Endothelial cell of umbilical vein (primary cell): ENCODE measurements around the gene CEP68. TPM values are rescaled to one million over a fixed set of nuclear protein-coding genes. Genes with fewer than 3 reads are reported as not detected.
"Not testable (repeated sequence)": the region's sequence is repeated elsewhere in the genome, so short reads cannot be mapped to it uniquely, and the experiment has no call there.

ENCODE experiments used
- BruUV-seq: library from RNA; stranded (reverse); fragments of 400-500 nt; replicated peaks from 2 replicates; lab custom pipeline; 2021; lab: Mats Ljungman, UMichigan
- CTCF ChIA-PET: fragments of 300-600, 350-600 bp; sonication (Branson Sonifier 250); formaldehyde crosslinking; loops from one replicate; lab custom pipeline; 2021; ENCODE audit warnings: antibody characterized with exemption, inconsistent platforms; lab: Charles Lee
- POLR2A ChIA-PET: fragments of 300-600, 350-600 bp; sonication (Branson Sonifier 250); formaldehyde crosslinking; loops from one replicate; lab custom pipeline; 2021; ENCODE audit warnings: antibody characterized with exemption, inconsistent platforms; lab: Charles Lee
- DNase-seq: peaks from one replicate; pipeline ENCODE4 v3.0.0-alpha.2; 2011; ENCODE audit warnings: low read depth, low spot score
- FAIRE-seq: peaks from 2 replicates; lab custom pipeline; 2011; peaks lifted over from hg19 to GRCh38; lab: Jason Lieb, UNC
- H2AFZ ChIP-seq: 2 replicates; pipeline ENCODE4 v1.6.0; 2012; ENCODE audit warnings: low read depth, low read length, control low read depth, inconsistent platforms
- H3K27ac ChIP-seq: 2 replicates; pipeline ENCODE4 v1.5.1; 2011; ENCODE audit warnings: low read depth, mild to moderate bottlenecking, control low read depth, low read length, moderate library complexity; ENCODE audit not compliant: insufficient read depth
- H3K27me3 ChIP-seq, 2 experiments: 2 replicates each; pipeline versions ENCODE4 v1.6.0 to v1.6.1; 2011; ENCODE audit warnings: low read length in 2 of 2, mixed read lengths in 1 of 2; ENCODE audit not compliant: control insufficient read depth in 2 of 2, insufficient read depth in 2 of 2
- H3K36me3 ChIP-seq, 2 experiments: 2 replicates in 1 of 2; 3 replicates in 1 of 2; pipeline ENCODE4 v1.5.1; 2011; ENCODE audit warnings: low read length in 2 of 2, mild to moderate bottlenecking in 1 of 2, moderate library complexity in 1 of 2; ENCODE audit not compliant: control insufficient read depth in 2 of 2, insufficient read depth in 2 of 2; ENCODE audit errors: extremely low read depth in 1 of 2
- H3K4me1 ChIP-seq: 3 replicates; pipeline ENCODE4 v1.5.1; 2011; ENCODE audit warnings: mild to moderate bottlenecking, low read length; ENCODE audit not compliant: control insufficient read depth, insufficient read depth; ENCODE audit errors: extremely low read depth
- H3K4me2 ChIP-seq: 2 replicates; pipeline ENCODE4 v1.6.1; 2011; ENCODE audit warnings: low read length, control low read depth, mixed read lengths; ENCODE audit not compliant: insufficient read depth
- H3K4me3 ChIP-seq, 3 experiments: fragments of 200-600 bp in 1 of 3; sonication (generic), shearing (Covaris generic) in 1 of 3; replicated peaks in 1 of 3; 2 replicates each; pipeline ENCODE4 v1.5.1; 2011 to 2016; ENCODE audit warnings: control low read depth in 3 of 3, low read length in 3 of 3, mild to moderate bottlenecking in 2 of 3, inconsistent platforms in 1 of 3, low read depth in 1 of 3, moderate library complexity in 1 of 3; ENCODE audit not compliant: insufficient read depth in 1 of 3
- H3K79me2 ChIP-seq: 2 replicates; pipeline ENCODE4 v1.6.0; 2012; ENCODE audit warnings: low read length, inconsistent platforms; ENCODE audit not compliant: control insufficient read depth, insufficient read depth
- H3K9ac ChIP-seq: replicated peaks from 2 replicates; pipeline ENCODE3; 2011; ENCODE audit warnings: low read length, control low read depth; ENCODE audit not compliant: insufficient read depth; ENCODE audit errors: extremely low read depth
- H3K9me1 ChIP-seq: replicated peaks from 3 replicates; pipeline ENCODE4 v1.6.0; 2011; ENCODE audit warnings: mild to moderate bottlenecking, low read length; ENCODE audit not compliant: control insufficient read depth, insufficient read depth; ENCODE audit errors: extremely low read depth
- H3K9me3 ChIP-seq: replicated peaks from 2 replicates; pipeline ENCODE4 v1.5.1; 2012; ENCODE audit warnings: low read length, inconsistent platforms; ENCODE audit not compliant: control insufficient read depth, insufficient read depth
- H4K20me1 ChIP-seq: replicated peaks from 2 replicates; pipeline ENCODE3; 2011; ENCODE audit warnings: mild to moderate bottlenecking, low read length; ENCODE audit not compliant: control insufficient read depth, insufficient read depth; ENCODE audit errors: extremely low read depth
- EZH2 ChIP-seq: IDR thresholded peaks from 2 replicates; pipeline ENCODE4 v1.6.1; 2012; ENCODE audit warnings: borderline replicate concordance, low read depth, mild to moderate bottlenecking, moderate library complexity, low read length, inconsistent platforms; ENCODE audit not compliant: severe bottlenecking
- FOS ChIP-seq: IDR thresholded peaks from 2 replicates; pipeline ENCODE4 v1.6.1; 2011; ENCODE audit warnings: mild to moderate bottlenecking, low read length, moderate library complexity, borderline replicate concordance; ENCODE audit not compliant: insufficient read depth
- GATA2 ChIP-seq: IDR thresholded peaks from 2 replicates; pipeline ENCODE4 v1.7.0; 2011; ENCODE audit warnings: low read depth, mild to moderate bottlenecking, moderate library complexity, mixed read lengths, low read length; ENCODE audit not compliant: insufficient read length, insufficient read depth
- JUN ChIP-seq: IDR thresholded peaks from 2 replicates; pipeline ENCODE4 v1.6.1; 2011; ENCODE audit warnings: borderline replicate concordance, low read depth; ENCODE audit not compliant: insufficient read length, insufficient read depth
- MYC ChIP-seq: IDR thresholded peaks from one replicate; pipeline ENCODE4 v1.6.1; 2011; ENCODE audit warnings: mild to moderate bottlenecking, low read depth, low read length
- POLR2A ChIP-seq: IDR thresholded peaks from 2 replicates; pipeline ENCODE4 v1.6.1; 2012; ENCODE audit warnings: low read depth, mild to moderate bottlenecking, control low read depth, low read length
- POLR2AphosphoS5 ChIP-seq: IDR thresholded peaks from 2 replicates; pipeline ENCODE4 v1.6.1; 2012; ENCODE audit warnings: low read depth, mild to moderate bottlenecking, control low read depth, low read length, moderate library complexity; ENCODE audit not compliant: insufficient read depth
- dilution Hi-C: fragments of 300-500 bp; cut with MboI; formaldehyde crosslinking; loops from one replicate; pipeline ENCODE4 v1.15.0; 2019; ENCODE audit warnings: low sequenced_read_pairs; ENCODE audit not compliant: extremely low pct_ligation_motif_present
- intact Hi-C: fragments of 100-400 bp; cut with micrococcal nuclease; formaldehyde crosslinking; loops from one replicate; pipeline ENCODE4 v1.10.0; 2022
- polyA plus RNA-seq, 4 experiments: library from polyadenylated mRNA; depleted of rRNA in 3 of 4; stranded (reverse) in 3 of 4; unstranded in 1 of 4; fragments of >200 nt; gene quantifications; 2 replicates each; pipeline versions ENCODE4 v1.2.1 to v1.2.3, GENCODE V29; 2011 to 2012; ENCODE audit warnings: missing spikeins in 1 of 4
- total RNA-seq: library from RNA; stranded (reverse); gene quantifications from 2 replicates; pipeline ENCODE4 v1.2.3, GENCODE V29; 2021
- TF ChIP-seq, protein P1 (sequence below), 2 donors: IDR thresholded peaks; 1 replicate in 1 of 2; 2 replicates in 1 of 2; pipeline ENCODE4 v1.5.1; 2011; ENCODE audit warnings: low read length in 2 of 2, mild to moderate bottlenecking in 2 of 2, moderate library complexity in 2 of 2, control low read depth in 1 of 2, inconsistent platforms in 1 of 2, low read depth in 1 of 2; ENCODE audit not compliant: insufficient read depth in 1 of 2; ENCODE audit errors: extremely low read depth in 1 of 2
- TF ChIP-seq, protein P2 (sequence below): IDR thresholded peaks from 2 replicates; pipeline ENCODE4 v1.6.1; 2011; ENCODE audit not compliant: insufficient read depth, insufficient read length

The CEP68 gene
- total and polyA plus RNA-seq, 2 donors (not counting 3 experiments of a cell fraction or from before 2014, with no cell fraction given), result 21.4 to 22.0 TPM

DNA sequence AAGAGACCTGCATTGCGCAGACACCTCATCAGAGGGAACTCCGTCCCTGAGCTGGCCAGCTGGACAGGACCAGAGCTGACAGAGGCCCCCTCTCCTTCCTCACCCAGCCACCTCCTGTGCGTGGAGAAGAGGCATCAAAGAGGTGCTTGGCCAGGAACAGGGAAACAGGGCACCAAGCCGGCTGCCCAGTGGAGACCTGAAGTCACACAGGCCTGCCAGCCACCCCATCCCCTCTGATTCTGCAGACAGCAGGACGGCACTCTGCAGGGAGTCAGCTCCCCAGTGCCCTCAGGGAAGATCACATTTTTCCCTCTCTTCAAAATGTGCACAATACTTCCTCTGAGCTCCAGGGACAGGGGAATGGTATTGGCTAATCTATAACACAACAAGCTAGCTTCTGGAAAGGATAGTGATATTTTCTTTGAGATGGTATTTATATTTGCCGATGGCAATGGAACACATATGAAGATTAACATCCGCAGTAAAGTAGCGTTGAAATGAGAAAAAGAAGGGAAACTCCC is 36.5 kb upstream of the CEP68 start:
- Histone ChIP-seq H3K9ac (no peak overlapping the region), H3K9me3 (no peaks in the 10 kb centered on the region), H3K4me3 (no peak overlapping the region), H3K4me2 (no peak overlapping the region), H3K27ac (no peak overlapping the region), H3K79me2 (no peaks in the 10 kb centered on the region), H3K27me3 (no peaks in the 10 kb centered on the region), H3K9me1 (no peaks in the 10 kb centered on the region), H2AFZ (no peak overlapping the region), H3K4me1 (no peaks in the 10 kb centered on the region), H4K20me1 (no peaks in the 10 kb centered on the region), H3K36me3 (peaks cover 0 to 3% of the 10 kb centered on the region in 2 experiments)
- DNase-seq, result no peak
- BruUV-seq, result no TSS peak
- FAIRE-seq, result no peak
- POLR2A ChIA-PET, result no interaction called here
- intact Hi-C loops, result no loop called here
- dilution Hi-C loops, result no loop called here
- TF ChIP-seq FOS (no peak), POLR2AphosphoS5 (no peak), MYC (no peak), JUN (no peak), POLR2A (no peak), EZH2 (no peak), GATA2 (no peak)
- TF ChIP-seq, protein P1, sequence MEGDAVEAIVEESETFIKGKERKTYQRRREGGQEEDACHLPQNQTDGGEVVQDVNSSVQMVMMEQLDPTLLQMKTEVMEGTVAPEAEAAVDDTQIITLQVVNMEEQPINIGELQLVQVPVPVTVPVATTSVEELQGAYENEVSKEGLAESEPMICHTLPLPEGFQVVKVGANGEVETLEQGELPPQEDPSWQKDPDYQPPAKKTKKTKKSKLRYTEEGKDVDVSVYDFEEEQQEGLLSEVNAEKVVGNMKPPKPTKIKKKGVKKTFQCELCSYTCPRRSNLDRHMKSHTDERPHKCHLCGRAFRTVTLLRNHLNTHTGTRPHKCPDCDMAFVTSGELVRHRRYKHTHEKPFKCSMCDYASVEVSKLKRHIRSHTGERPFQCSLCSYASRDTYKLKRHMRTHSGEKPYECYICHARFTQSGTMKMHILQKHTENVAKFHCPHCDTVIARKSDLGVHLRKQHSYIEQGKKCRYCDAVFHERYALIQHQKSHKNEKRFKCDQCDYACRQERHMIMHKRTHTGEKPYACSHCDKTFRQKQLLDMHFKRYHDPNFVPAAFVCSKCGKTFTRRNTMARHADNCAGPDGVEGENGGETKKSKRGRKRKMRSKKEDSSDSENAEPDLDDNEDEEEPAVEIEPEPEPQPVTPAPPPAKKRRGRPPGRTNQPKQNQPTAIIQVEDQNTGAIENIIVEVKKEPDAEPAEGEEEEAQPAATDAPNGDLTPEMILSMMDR (IDR thresholded peaks at IDR 0.05; ENCODE audit: extremely low read depth in 1 of 2, insufficient read depth in 1 of 2, low read depth in 1 of 2, low read length in 2 of 2), result no peak
- TF ChIP-seq, protein P2, sequence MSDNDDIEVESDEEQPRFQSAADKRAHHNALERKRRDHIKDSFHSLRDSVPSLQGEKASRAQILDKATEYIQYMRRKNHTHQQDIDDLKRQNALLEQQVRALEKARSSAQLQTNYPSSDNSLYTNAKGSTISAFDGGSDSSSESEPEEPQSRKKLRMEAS, result no peak
- CTCF ChIA-PET, result no interaction called here

DNA sequence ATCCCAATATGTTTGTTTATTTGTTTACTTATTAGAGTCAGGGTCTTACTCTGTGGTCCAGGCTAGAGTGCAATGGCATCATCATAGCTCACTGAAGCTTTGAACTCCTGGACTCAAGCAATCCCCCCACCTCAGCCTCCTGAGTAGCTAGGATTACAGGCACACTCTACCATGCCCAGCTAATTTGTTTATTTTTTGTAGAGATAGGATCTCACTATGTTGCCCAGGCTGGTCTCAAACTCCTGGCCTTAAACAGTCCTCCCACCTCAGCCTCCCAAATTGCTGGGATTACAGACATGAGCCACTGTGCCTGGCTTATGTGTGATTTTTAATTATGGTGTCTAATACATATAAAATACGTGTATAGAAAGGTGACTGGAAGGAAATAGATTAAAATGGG is 36.0 kb upstream of the CEP68 start:
- H3K4me1 ChIP-seq, H3K36me3 ChIP-seq, intact Hi-C loops, H3K27ac ChIP-seq, DNase-seq, H4K20me1 ChIP-seq, dilution Hi-C loops, H3K9me1 ChIP-seq, H2AFZ ChIP-seq, H3K9ac ChIP-seq, H3K4me2 ChIP-seq, H3K79me2 ChIP-seq, FAIRE-seq, H3K4me3 ChIP-seq, POLR2A ChIA-PET, H3K27me3 ChIP-seq, CTCF ChIA-PET, BruUV-seq, H3K9me3 ChIP-seq: not testable (repeated sequence)
